Fibroblast of lung (primary cell): ENCODE measurements around the gene FAM117A. TPM values are rescaled to one million over a fixed set of nuclear protein-coding genes. Genes with fewer than 3 reads are reported as not detected.
A peak's percentile ranks its signal among the peaks of the same experiment; 100 is the strongest.

Experiments used
- DNase-seq, 2 donors: peaks; one replicate each; pipeline versions ENCODE4 v3.0.0 to v3.0.0-alpha.2; 2010; ENCODE audit warnings: low read depth in 2 of 2
- H2AFZ ChIP-seq: 2 replicates; pipeline ENCODE4 v1.5.1; 2012; ENCODE audit warnings: low read length, control low read depth, inconsistent platforms
- H3K27ac ChIP-seq: 2 replicates; pipeline ENCODE4 v1.5.1; 2011; ENCODE audit warnings: low read length, control low read depth; ENCODE audit not compliant: insufficient read depth
- H3K27me3 ChIP-seq: 2 replicates; pipeline ENCODE4 v1.5.1; 2011; ENCODE audit warnings: mild to moderate bottlenecking, low read length; ENCODE audit not compliant: control insufficient read depth, insufficient read depth
- H3K36me3 ChIP-seq: 2 replicates; pipeline ENCODE4 v1.5.1; 2011; ENCODE audit warnings: low read length; ENCODE audit not compliant: control insufficient read depth, insufficient read depth
- H3K4me1 ChIP-seq: 2 replicates; pipeline ENCODE4 v1.5.1; 2011; ENCODE audit warnings: low read length; ENCODE audit not compliant: control insufficient read depth, insufficient read depth; ENCODE audit errors: extremely low read depth
- H3K4me2 ChIP-seq: 2 replicates; pipeline ENCODE4 v1.5.1; 2011; ENCODE audit warnings: low read length, control low read depth; ENCODE audit not compliant: insufficient read depth; ENCODE audit errors: extremely low read depth
- H3K4me3 ChIP-seq, 4 experiments: fragments of 200-600 bp in 1 of 4; sonication (generic) in 1 of 4; replicated peaks in 1 of 4; 2 replicates each; pipeline ENCODE4 v1.5.1; 2011 to 2016; ENCODE audit warnings: low read length in 4 of 4, low read depth in 3 of 4, mild to moderate bottlenecking in 3 of 4, control low read depth in 2 of 4, inconsistent platforms in 1 of 4, mixed read lengths in 1 of 4; ENCODE audit not compliant: insufficient read depth in 1 of 4; ENCODE audit errors: control extremely low read depth in 1 of 4
- H3K79me2 ChIP-seq: 2 replicates; pipeline ENCODE4 v1.5.1; 2012; ENCODE audit warnings: mild to moderate bottlenecking, low read length, inconsistent platforms; ENCODE audit not compliant: control insufficient read depth, insufficient read depth
- H3K9ac ChIP-seq: 2 replicates; pipeline ENCODE4 v1.5.1; 2011; ENCODE audit warnings: mild to moderate bottlenecking, low read length, control low read depth; ENCODE audit not compliant: insufficient read depth
- H3K9me3 ChIP-seq: 2 replicates; pipeline ENCODE4 v1.5.1; 2012; ENCODE audit warnings: low read depth, low read length; ENCODE audit not compliant: control insufficient read depth, insufficient read depth
- H4K20me1 ChIP-seq: 2 replicates; pipeline ENCODE4 v1.5.1; 2011; ENCODE audit warnings: low read length; ENCODE audit not compliant: control insufficient read depth, insufficient read depth; ENCODE audit errors: extremely low read depth
- CTCF ChIP-seq, 2 donors: IDR thresholded peaks in 1 of 2; conservative IDR thresholded peaks in 1 of 2; 1 replicate in 1 of 2; 2 replicates in 1 of 2; pipeline ENCODE4 v1.5.1; 2011 to 2012; ENCODE audit warnings: low read length in 2 of 2, control low read depth in 1 of 2, inconsistent platforms in 1 of 2, low read depth in 1 of 2, mild to moderate bottlenecking in 1 of 2
- EZH2 ChIP-seq: IDR thresholded peaks from 2 replicates; pipeline ENCODE4 v1.5.1; 2012; ENCODE audit warnings: low read length, control low read depth, mild to moderate bottlenecking; ENCODE audit errors: missing control alignments
- polyA plus RNA-seq, 2 donors: library from polyadenylated mRNA; depleted of rRNA in 1 of 2; stranded (reverse) in 1 of 2; unstranded in 1 of 2; fragments of >200 nt; gene quantifications; 2 replicates each; pipeline ENCODE4 v1.2.1, GENCODE V29; 2011 to 2012; ENCODE audit warnings: missing spikeins in 1 of 2
- total RNA-seq: library from RNA; depleted of rRNA; stranded (reverse); fragments of >200 nt; gene quantifications from 2 replicates; pipeline ENCODE4 v1.2.1, GENCODE V29; 2014

The FAM117A gene
- total and polyA plus RNA-seq, 2 donors (not counting 1 experiment from before 2014, with no cell fraction given): 2.4 to 3.3 TPM

- Histone ChIP-seq H2AFZ (no peak overlapping the region), H3K27ac (no peak overlapping the region), H3K4me3 (no peak overlapping the region), H3K9me3 (no peaks in the 10 kb centered on the region), H3K4me1 (no peaks in the 10 kb centered on the region), H3K4me2 (no peak overlapping the region), H3K36me3 (no peaks in the 10 kb centered on the region), H3K9ac (no peak overlapping the region), H4K20me1 (no peaks in the 10 kb centered on the region), H3K27me3 (peaks cover 5% of the 10 kb centered on the region), H3K79me2 (no peaks in the 10 kb centered on the region)
- TF ChIP-seq CTCF (conservative IDR thresholded peaks at IDR 0.05 in 1 of 2, IDR thresholded peaks at IDR 0.05 in 1 of 2; ENCODE audit: low read depth in 1 of 2, low read length in 2 of 2): no peak
- TF ChIP-seq EZH2: no peak
- no peak for DNase-seq
Measured at GRCh38 chr17:49688848-49689247, 75.1 kb downstream of the FAM117A start.

GRCh38 chr17:49687878-49688491, 75.9 kb downstream of the FAM117A start:
- Histone ChIP-seq H3K27ac (no peak overlapping the region), H3K4me3 (no peak overlapping the region), H3K4me1 (no peaks in the 10 kb centered on the region), H4K20me1 (no peaks in the 10 kb centered on the region), H3K4me2 (no peak overlapping the region), H3K79me2 (no peaks in the 10 kb centered on the region), H3K36me3 (no peaks in the 10 kb centered on the region), H3K9ac (no peak overlapping the region), H3K9me3 (no peaks in the 10 kb centered on the region), H3K27me3 (peaks cover 5% of the 10 kb centered on the region), H2AFZ (peak overlapping the region; percentile 74)
- peak; percentile 26 to 47 for DNase-seq
- TF ChIP-seq EZH2 (no peak), CTCF (conservative IDR thresholded peaks at IDR 0.05 in 1 of 2, IDR thresholded peaks at IDR 0.05 in 1 of 2; ENCODE audit: low read depth in 1 of 2, low read length in 2 of 2) (no peak)

- TF ChIP-seq EZH2 (no peak), CTCF (conservative IDR thresholded peaks at IDR 0.05 in 1 of 2, IDR thresholded peaks at IDR 0.05 in 1 of 2; ENCODE audit: low read depth in 1 of 2, low read length in 2 of 2) (no peak)
- Histone ChIP-seq H3K27ac (no peak overlapping the region), H3K36me3 (no peaks in the 10 kb centered on the region), H3K4me2 (no peak overlapping the region), H2AFZ (no peak overlapping the region), H3K79me2 (peaks cover 10% of the 10 kb centered on the region), H4K20me1 (no peaks in the 10 kb centered on the region), H3K9me3 (no peaks in the 10 kb centered on the region), H3K4me1 (no peaks in the 10 kb centered on the region), H3K9ac (no peak overlapping the region), H3K4me3 (no peak overlapping the region), H3K27me3 (peaks cover 8% of the 10 kb centered on the region)
- DNase-seq: no peak
Measured at GRCh38 chr17:49681106-49681979, 82.6 kb downstream of the FAM117A start.
